H1 (cell line): Measurements from ENCODE around the gene CD84. TPM values are rescaled to one million over a fixed set of nuclear protein-coding genes. Genes with fewer than 3 reads are reported as not detected.
"Not testable (repeated sequence)": the region's sequence is repeated elsewhere in the genome, so short reads cannot be mapped to it uniquely, and the experiment has no call there.

Experiments used
- CTCF ChIA-PET: fragments of 300-600 bp; sonication (Branson Sonifier 250); formaldehyde crosslinking; loops from one replicate; lab custom pipeline; 2021; ENCODE audit not compliant: partially characterized antibody; lab: Charles Lee
- POLR2A ChIA-PET: fragments of 300-600 bp; sonication (Branson Sonifier 250); formaldehyde crosslinking; loops from one replicate; lab custom pipeline; 2021; ENCODE audit warnings: inconsistent platforms; ENCODE audit not compliant: partially characterized antibody; lab: Charles Lee
- DNase-seq, 2 experiments: peaks; one replicate each; pipeline versions ENCODE4 v3.0.0 to v3.0.0-alpha.2; 2010 to 2022; ENCODE audit warnings: low spot score in 2 of 2, low read depth in 1 of 2, mixed read lengths in 1 of 2
- FAIRE-seq: peaks from 2 replicates; lab custom pipeline; 2011; peaks lifted over from hg19 to GRCh38; lab: Jason Lieb, UNC
- H2AFZ ChIP-seq: 2 replicates; pipeline ENCODE4 v1.8.1; 2012; ENCODE audit warnings: low read length, inconsistent platforms
- H2AK5ac ChIP-seq: 2 replicates; pipeline ENCODE4 v1.6.1; 2013; ENCODE audit warnings: low read depth, low read length
- H2BK120ac ChIP-seq: replicated peaks from 2 replicates; pipeline ENCODE3; 2013; ENCODE audit warnings: low read depth, low read length, inconsistent platforms
- H2BK12ac ChIP-seq: 2 replicates; pipeline ENCODE4 v1.6.1; 2013; ENCODE audit warnings: low read depth, low read length
- H2BK15ac ChIP-seq: 2 replicates; pipeline ENCODE4 v1.6.1; 2013; ENCODE audit warnings: low read length
- H2BK20ac ChIP-seq: 2 replicates; pipeline ENCODE4 v1.6.1; 2013; ENCODE audit warnings: low read length
- H2BK5ac ChIP-seq: 2 replicates; pipeline ENCODE4 v1.6.1; 2013; ENCODE audit warnings: low read depth, low read length
- H3K14ac ChIP-seq: 2 replicates; pipeline ENCODE4 v1.6.1; 2013; ENCODE audit warnings: inconsistent platforms; ENCODE audit not compliant: insufficient read length
- H3K18ac ChIP-seq: 2 replicates; pipeline ENCODE4 v1.6.1; 2013; ENCODE audit warnings: low read length; ENCODE audit errors: extremely low read depth
- H3K23ac ChIP-seq: 2 replicates; pipeline ENCODE4 v1.6.1; 2013; ENCODE audit warnings: inconsistent platforms; ENCODE audit not compliant: insufficient read length
- H3K23me2 ChIP-seq: 2 replicates; pipeline ENCODE4 v1.6.1; 2013; ENCODE audit warnings: low read depth, low read length
- H3K27ac ChIP-seq: 2 replicates; pipeline ENCODE4 v1.6.1; 2011; ENCODE audit warnings: low read depth, low read length, inconsistent platforms
- H3K27me3 ChIP-seq, 4 experiments: replicated peaks in 1 of 4; 1 replicate in 1 of 4; 2 replicates in 3 of 4; pipeline versions ENCODE4 v1.6.1 to v1.8.1; 2011 to 2013; ENCODE audit warnings: low read length in 3 of 4, mild to moderate bottlenecking in 3 of 4, inconsistent platforms in 2 of 4, mixed read lengths in 2 of 4, moderate library complexity in 1 of 4; ENCODE audit not compliant: control insufficient read depth in 3 of 4, insufficient read depth in 3 of 4; ENCODE audit errors: extremely low read depth in 1 of 4
- H3K36me3 ChIP-seq, 4 experiments: 2 replicates each; pipeline versions ENCODE4 v1.6.1 to v1.8.1; 2011 to 2013; ENCODE audit warnings: mild to moderate bottlenecking in 4 of 4, low read length in 3 of 4, moderate library complexity in 2 of 4, control low read depth in 1 of 4, inconsistent platforms in 1 of 4; ENCODE audit not compliant: insufficient read depth in 4 of 4, control insufficient read depth in 2 of 4
- H3K4ac ChIP-seq: replicated peaks from 2 replicates; pipeline ENCODE3; 2013; ENCODE audit warnings: low read length, low read depth, mixed read lengths, inconsistent platforms; ENCODE audit not compliant: insufficient read length
- H3K4me1 ChIP-seq, 4 experiments: replicated peaks in 1 of 4; 1 replicate in 1 of 4; 2 replicates in 3 of 4; pipeline versions ENCODE4 v1.6.1 to v1.8.1; 2011 to 2013; ENCODE audit warnings: low read length in 3 of 4, inconsistent platforms in 2 of 4, mixed read lengths in 1 of 4; ENCODE audit not compliant: insufficient read depth in 4 of 4, control insufficient read depth in 3 of 4
- H3K4me2 ChIP-seq, 2 experiments: 2 replicates each; pipeline versions ENCODE4 v1.6.1 to v1.8.1; 2011 to 2013; ENCODE audit warnings: low read depth in 2 of 2, low read length in 2 of 2, control low read depth in 1 of 2, inconsistent platforms in 1 of 2, mild to moderate bottlenecking in 1 of 2; ENCODE audit not compliant: insufficient read depth in 1 of 2
- H3K4me3 ChIP-seq, 4 experiments: fragments of 200-600, 300-600 bp in 1 of 4; sonication (generic), shearing (Covaris generic), sonication (Bioruptor Twin) in 1 of 4; 2 replicates each; pipeline versions ENCODE4 v1.5.1 to v1.8.1; 2011 to 2016; ENCODE audit warnings: low read length in 4 of 4, low read depth in 3 of 4, control low read depth in 2 of 4, inconsistent platforms in 2 of 4, mild to moderate bottlenecking in 2 of 4, mixed read lengths in 1 of 4, moderate library complexity in 1 of 4; ENCODE audit not compliant: insufficient read depth in 2 of 4; ENCODE audit errors: extremely low read depth in 1 of 4
- H3K56ac ChIP-seq: replicated peaks from 2 replicates; pipeline ENCODE3; 2013; ENCODE audit warnings: low read depth, mild to moderate bottlenecking, mixed read lengths, low read length, inconsistent platforms; ENCODE audit not compliant: insufficient read length
- H3K79me1 ChIP-seq: 2 replicates; pipeline ENCODE4 v1.6.1; 2013; ENCODE audit warnings: low read depth, low read length, control low read depth
- H3K79me2 ChIP-seq, 2 experiments: 2 replicates each; pipeline versions ENCODE4 v1.6.1 to v1.8.1; 2012 to 2013; ENCODE audit warnings: low read length in 2 of 2, mild to moderate bottlenecking in 2 of 2, inconsistent platforms in 1 of 2; ENCODE audit not compliant: insufficient read depth in 2 of 2, control insufficient read depth in 1 of 2
- H3K9ac ChIP-seq, 4 experiments: replicated peaks in 1 of 4; 1 replicate in 1 of 4; 2 replicates in 3 of 4; pipeline versions ENCODE4 v1.6.1 to v1.8.1; 2011 to 2013; ENCODE audit warnings: low read depth in 3 of 4, low read length in 3 of 4, control low read depth in 2 of 4, mild to moderate bottlenecking in 2 of 4, moderate library complexity in 2 of 4, inconsistent platforms in 1 of 4; ENCODE audit errors: extremely low read depth in 1 of 4
- H3K9me3 ChIP-seq, 2 experiments: 2 replicates each; pipeline versions ENCODE4 v1.6.1 to v1.8.1; 2012 to 2013; ENCODE audit warnings: mild to moderate bottlenecking in 2 of 2, moderate library complexity in 2 of 2, control low read depth in 1 of 2, inconsistent platforms in 1 of 2, low read depth in 1 of 2, low read length in 1 of 2, mixed read lengths in 1 of 2; ENCODE audit not compliant: insufficient read depth in 2 of 2
- H4K20me1 ChIP-seq, 2 experiments: replicated peaks in 1 of 2; 2 replicates each; pipeline versions ENCODE3 to v1.8.1; 2011 to 2013; ENCODE audit warnings: inconsistent platforms in 2 of 2, low read length in 2 of 2, mild to moderate bottlenecking in 1 of 2; ENCODE audit not compliant: insufficient read depth in 2 of 2, control insufficient read depth in 1 of 2
- H4K5ac ChIP-seq: 2 replicates; pipeline ENCODE4 v1.6.1; 2013; ENCODE audit warnings: low read length, low read depth, mixed read lengths, inconsistent platforms; ENCODE audit not compliant: insufficient read length
- H4K8ac ChIP-seq: 2 replicates; pipeline ENCODE4 v1.8.0; 2013; ENCODE audit warnings: mild to moderate bottlenecking, moderate library complexity, low read length, inconsistent platforms; ENCODE audit not compliant: insufficient read depth; ENCODE audit errors: extremely low read depth
- H4K91ac ChIP-seq: replicated peaks from 2 replicates; pipeline ENCODE3; 2013; ENCODE audit warnings: low read length, mixed read lengths, inconsistent platforms; ENCODE audit not compliant: insufficient read length
- WGBS, 2 experiments: shearing (Covaris generic) in 1 of 2; methylation state at CpG; one replicate each; pipeline versions ENCODE4 v1.1.6 to v1.1.7; 2013 to 2015; ENCODE audit warnings: low lambda C conversion rate in 2 of 2, mixed read lengths in 2 of 2, inconsistent platforms in 1 of 2, low coverage in 1 of 2, missing lambda C conversion rate in 1 of 2; ENCODE audit not compliant: insufficient replicate concordance in 2 of 2, insufficient coverage in 1 of 2, insufficient read length in 1 of 2; ENCODE audit errors: extremely low coverage in 1 of 2, missing lambda C conversion rate in 1 of 2; 5-methylcytosine and 5-hydroxymethylcytosine counted together
- polyA plus RNA-seq, 7 experiments: library from polyadenylated mRNA; depleted of rRNA in 3 of 7; stranded (reverse) in 5 of 7; unstranded in 2 of 7; fragments of >200 nt in 5 of 7; fragments of 200-250 nt in 2 of 7; gene quantifications; 1 replicate in 5 of 7; 2 replicates in 1 of 7; 4 replicates in 1 of 7; pipeline versions ENCODE4 v1.2.1 to v1.2.3, GENCODE V29; 2011 to 2013; ENCODE audit warnings: missing spikeins in 2 of 7, mixed read lengths in 2 of 7
- total RNA-seq: library from RNA; stranded (reverse); fragmentation: NEBNext Ultra II Directional; extraction: Animal tissue kit (Norgen Biotek cat#: 25700); gene quantifications from 2 replicates; pipeline ENCODE4 v1.2.1, GENCODE V29; 2021

CD84 gene
- total and polyA plus RNA-seq, 2 of the 8 experiments (the other 6 are each of a cell fraction or from before 2014, with no cell fraction given): not detected

GRCh38 chr1:160529401-160529952, 49.8 kb downstream of the CD84 start:
- H3K4ac ChIP-seq, H3K27me3 ChIP-seq, H2BK15ac ChIP-seq, H3K79me2 ChIP-seq, H3K23ac ChIP-seq, H3K4me3 ChIP-seq, H4K5ac ChIP-seq, H3K56ac ChIP-seq, H2AK5ac ChIP-seq, H3K4me1 ChIP-seq, H3K23me2 ChIP-seq, POLR2A ChIA-PET, H2BK5ac ChIP-seq, H2AFZ ChIP-seq, H3K18ac ChIP-seq, H2BK20ac ChIP-seq, H3K4me2 ChIP-seq, H2BK12ac ChIP-seq, H2BK120ac ChIP-seq, H4K8ac ChIP-seq, H3K9ac ChIP-seq, H4K20me1 ChIP-seq, DNase-seq, H3K14ac ChIP-seq, H3K79me1 ChIP-seq, H3K27ac ChIP-seq, H3K36me3 ChIP-seq, H4K91ac ChIP-seq, FAIRE-seq: not testable (repeated sequence)
- peaks cover 6 to 15% of the 10 kb centered on the region in 2 experiments; a peak in 3 of 4 replicates for H3K9me3 ChIP-seq
- WGBS, 2 experiments: 84% methylated on average over 7 of the region's 7 CpGs; no CpG with 5 or more reads in 1 of the 2 experiments
- CTCF ChIA-PET: interaction anchor here (0.9 to 2.2 kb wide), 8 partner anchors 10 to 116 kb away, joined by 3 to 8 read pairs (median 4); no protein-coding TSS in a partner anchor

GRCh38 chr1:160523789-160524188, 55.5 kb downstream of the CD84 start:
- H4K8ac ChIP-seq, H3K4me3 ChIP-seq, H4K91ac ChIP-seq, H3K23ac ChIP-seq, H3K27ac ChIP-seq, FAIRE-seq, H2BK5ac ChIP-seq, H3K4me1 ChIP-seq, H3K9ac ChIP-seq, H3K9me3 ChIP-seq, H3K79me1 ChIP-seq, H4K20me1 ChIP-seq, H3K4ac ChIP-seq, H2AFZ ChIP-seq, H3K4me2 ChIP-seq, H3K14ac ChIP-seq, CTCF ChIA-PET, H3K79me2 ChIP-seq, H2BK12ac ChIP-seq, H2AK5ac ChIP-seq, H4K5ac ChIP-seq, H3K27me3 ChIP-seq, H3K36me3 ChIP-seq, H2BK20ac ChIP-seq, H2BK120ac ChIP-seq, H3K18ac ChIP-seq, H3K23me2 ChIP-seq, H2BK15ac ChIP-seq, POLR2A ChIA-PET, DNase-seq, H3K56ac ChIP-seq: not testable (repeated sequence)
- 86% methylated on average over 2 of the region's 2 CpGs; no CpG with 5 or more reads in 1 of the 2 experiments for WGBS, 2 experiments
